H9 (cell line): ENCODE data around the gene NOCT. TPM values are rescaled to one million over a fixed set of nuclear protein-coding genes. Genes with fewer than 3 reads are reported as not detected.

ENCODE experiments used
- DNase-seq: peaks from one replicate; pipeline ENCODE4 v3.0.0-alpha.2; 2017
- H2AFZ ChIP-seq: one replicate; pipeline ENCODE4 v1.6.1; 2013; ENCODE audit warnings: mild to moderate bottlenecking, low read length, control low read depth, moderate library complexity
- H2AK5ac ChIP-seq: 2 replicates; pipeline ENCODE4 v1.6.1; 2013; ENCODE audit warnings: low read length, control low read depth, mixed read lengths; ENCODE audit not compliant: insufficient read length
- H2BK120ac ChIP-seq: one replicate; pipeline ENCODE4 v1.6.1; 2013; ENCODE audit warnings: low read depth, mild to moderate bottlenecking, low read length, control low read depth, inconsistent platforms; ENCODE audit not compliant: poor library complexity, severe bottlenecking
- H2BK12ac ChIP-seq: 2 replicates; pipeline ENCODE4 v1.6.1; 2013; ENCODE audit warnings: low read length, control low read depth, mixed read lengths, low read depth; ENCODE audit not compliant: insufficient read length
- H2BK15ac ChIP-seq: 2 replicates; pipeline ENCODE4 v1.6.1; 2013; ENCODE audit warnings: low read depth, low read length, control low read depth
- H2BK20ac ChIP-seq: one replicate; pipeline ENCODE4 v1.6.1; 2013; ENCODE audit warnings: low read depth, mild to moderate bottlenecking, low read length, control low read depth, inconsistent platforms; ENCODE audit not compliant: poor library complexity, severe bottlenecking
- H2BK5ac ChIP-seq: 2 replicates; pipeline ENCODE4 v1.6.1; 2013; ENCODE audit warnings: low read length, control low read depth, mixed read lengths; ENCODE audit not compliant: insufficient read length
- H3K14ac ChIP-seq: 2 replicates; pipeline ENCODE4 v1.6.1; 2013; ENCODE audit warnings: low read length, control low read depth; ENCODE audit not compliant: insufficient read depth
- H3K18ac ChIP-seq: 2 replicates; pipeline ENCODE4 v1.6.1; 2013; ENCODE audit warnings: low read depth, mild to moderate bottlenecking, mixed read lengths, low read length, control low read depth; ENCODE audit not compliant: insufficient read length
- H3K23ac ChIP-seq: 2 replicates; pipeline ENCODE4 v1.6.1; 2013; ENCODE audit warnings: low read length, control low read depth, mixed read lengths, low read depth; ENCODE audit not compliant: insufficient read length
- H3K23me2 ChIP-seq: 2 replicates; pipeline ENCODE4 v1.6.1; 2013; ENCODE audit warnings: low read depth, mild to moderate bottlenecking, mixed read lengths, low read length, control low read depth; ENCODE audit not compliant: insufficient read length, poor library complexity, severe bottlenecking
- H3K27ac ChIP-seq: 2 replicates; pipeline ENCODE4 v1.5.1; 2013; ENCODE audit warnings: low read length, control low read depth, mixed read lengths, low read depth; ENCODE audit not compliant: insufficient read length
- H3K27me3 ChIP-seq: 2 replicates; pipeline ENCODE4 v1.6.1; 2013; ENCODE audit warnings: low read length, control low read depth, inconsistent platforms; ENCODE audit not compliant: insufficient read depth
- H3K4ac ChIP-seq: 2 replicates; pipeline ENCODE4 v1.6.1; 2013; ENCODE audit warnings: low read depth, mild to moderate bottlenecking, control low read depth, inconsistent platforms, low read length, moderate library complexity
- H3K4me1 ChIP-seq: 2 replicates; pipeline ENCODE4 v1.6.1; 2013; ENCODE audit warnings: low read length, control low read depth, inconsistent platforms; ENCODE audit not compliant: insufficient read depth
- H3K4me2 ChIP-seq: 2 replicates; pipeline ENCODE4 v1.6.1; 2013; ENCODE audit warnings: low read length, control low read depth, mixed read lengths; ENCODE audit not compliant: insufficient read length, insufficient read depth
- H3K56ac ChIP-seq: 2 replicates; pipeline ENCODE4 v1.6.1; 2013; ENCODE audit warnings: low read depth, mild to moderate bottlenecking, mixed read lengths, low read length, control low read depth; ENCODE audit not compliant: insufficient read length
- H3K79me1 ChIP-seq: 2 replicates; pipeline ENCODE4 v1.6.1; 2013; ENCODE audit warnings: low read depth, mild to moderate bottlenecking, moderate library complexity, low read length, control low read depth, inconsistent platforms; ENCODE audit not compliant: insufficient read depth, poor library complexity, severe bottlenecking
- H3K79me2 ChIP-seq: 2 replicates; pipeline ENCODE4 v1.6.1; 2013; ENCODE audit warnings: low read length, control low read depth, inconsistent platforms; ENCODE audit not compliant: insufficient read depth
- H3K9ac ChIP-seq: 2 replicates; pipeline ENCODE4 v1.6.1; 2013; ENCODE audit warnings: low read length, control low read depth, mixed read lengths; ENCODE audit not compliant: insufficient read length; ENCODE audit errors: extremely low read depth
- H3K9me3 ChIP-seq: one replicate; pipeline ENCODE4 v1.6.1; 2013; ENCODE audit warnings: low read depth, low read length, inconsistent platforms; ENCODE audit not compliant: control insufficient read depth
- H3T11ph ChIP-seq: one replicate; pipeline ENCODE4 v1.6.1; 2013; ENCODE audit warnings: mild to moderate bottlenecking, low read length, control low read depth, inconsistent platforms
- H4K20me1 ChIP-seq: one replicate; pipeline ENCODE4 v1.6.1; 2013; ENCODE audit not compliant: control insufficient read depth, insufficient read length, insufficient read depth
- H4K5ac ChIP-seq: 2 replicates; pipeline ENCODE4 v1.6.1; 2013; ENCODE audit warnings: low read depth, mild to moderate bottlenecking, mixed read lengths, low read length, control low read depth; ENCODE audit not compliant: insufficient read length
- H4K8ac ChIP-seq: replicated peaks from 2 replicates; pipeline ENCODE4 v1.6.1; 2013; ENCODE audit warnings: low read length, control low read depth, mixed read lengths, low read depth; ENCODE audit not compliant: insufficient read length
- H4K91ac ChIP-seq: 2 replicates; pipeline ENCODE4 v1.6.1; 2013; ENCODE audit warnings: low read depth, mild to moderate bottlenecking, moderate library complexity, mixed read lengths, low read length, control low read depth; ENCODE audit not compliant: insufficient read length
- H3K27ac Mint-ChIP-seq, 3 experiments: 2 replicates in 2 of 3; 3 replicates in 1 of 3; pipeline ENCODE4 v1.8.0; 2020 to 2021; ENCODE audit warnings: mixed read lengths in 3 of 3, mild to moderate bottlenecking in 1 of 3, moderate library complexity in 1 of 3
- H3K27me3 Mint-ChIP-seq: 2 replicates; pipeline ENCODE4 v1.8.0; 2021; ENCODE audit warnings: low read depth, mild to moderate bottlenecking, moderate library complexity, mixed read lengths
- H3K36me3 Mint-ChIP-seq, 3 experiments: 2 replicates in 2 of 3; 3 replicates in 1 of 3; pipeline ENCODE4 v1.8.0; 2020 to 2021; ENCODE audit warnings: low read depth in 3 of 3, mixed read lengths in 3 of 3; ENCODE audit not compliant: insufficient read depth in 1 of 3
- H3K4me1 Mint-ChIP-seq, 2 experiments: 2 replicates each; pipeline ENCODE4 v1.8.0; 2020; ENCODE audit warnings: mixed read lengths in 2 of 2
- H3K4me3 Mint-ChIP-seq, 2 experiments: 2 replicates in 1 of 2; 3 replicates in 1 of 2; pipeline ENCODE4 v1.8.0; 2020 to 2021; ENCODE audit warnings: mild to moderate bottlenecking in 2 of 2, mixed read lengths in 2 of 2, moderate library complexity in 1 of 2
- H3K9me3 Mint-ChIP-seq, 2 experiments: 2 replicates in 1 of 2; 3 replicates in 1 of 2; pipeline ENCODE4 v1.8.0; 2020; ENCODE audit warnings: mild to moderate bottlenecking in 2 of 2, mixed read lengths in 2 of 2, moderate library complexity in 1 of 2
- CTCF ChIP-seq: fragments of 200-600 bp; sonication (generic); conservative IDR thresholded peaks from 3 replicates; pipeline ENCODE4 v1.8.0; 2021; ENCODE audit warnings: antibody characterized with exemption, mild to moderate bottlenecking
- WGBS: extraction: QIAGEN DNeasy Blood & Tissue Kit; methylation state at CpG from one replicate; pipeline ENCODE4 v1.1.7; 2013; ENCODE audit warnings: missing lambda C conversion rate, low lambda C conversion rate, mixed read lengths; ENCODE audit not compliant: insufficient read length; ENCODE audit errors: extremely low coverage; 5-methylcytosine and 5-hydroxymethylcytosine counted together
- total RNA-seq: library from RNA; stranded (reverse); gene quantifications from 2 replicates; pipeline ENCODE4 v1.2.1, GENCODE V29; 2021

NOCT gene
- total RNA-seq, 1 experiment from 2014 or later = 37.3 TPM

GRCh38 chr4:138978028-138978585 lies 37.5 kb upstream of the NOCT start:
- Mint-ChIP-seq H3K27me3 (no peaks in the 10 kb centered on the region), H3K27ac (peak overlapping the region in 2 of 3 experiments; percentile 30 to 61; a peak in 3 of 7 replicates), H3K4me1 (peaks cover 47 to 65% of the 10 kb centered on the region in 2 experiments), H3K4me3 (0 out of 5 replicates have a peak overlapping the region, but pooled peaks of 1 of the 2 experiments have one; percentile 17), H3K36me3 (no peaks in the 10 kb centered on the region; a peak in 1 of 7 replicates), H3K9me3 (no peaks in the 10 kb centered on the region)
- no peak overlapping the region for H3K27ac ChIP-seq
- no peak overlapping the region for H4K91ac ChIP-seq
- H3K79me1 ChIP-seq = no peaks in the 10 kb centered on the region
- no peaks in the 10 kb centered on the region for H3K9me3 ChIP-seq
- H2BK20ac ChIP-seq = no peak overlapping the region
- no peak overlapping the region for H3K4ac ChIP-seq
- peaks cover 4% of the 10 kb centered on the region; the same call in 1 of the 2 replicates for H3K4me1 ChIP-seq
- no peaks in the 10 kb centered on the region for H3K27me3 ChIP-seq
- peak; percentile 46 for DNase-seq
- H4K8ac ChIP-seq = no peak overlapping the region
- no peak overlapping the region for H2AFZ ChIP-seq
- H3K18ac ChIP-seq = no peak overlapping the region
- H2BK5ac ChIP-seq = no peak overlapping the region
- no peak overlapping the region for H3K9ac ChIP-seq
- no peak overlapping the region for H3K4me2 ChIP-seq
- no peak overlapping the region for H3K14ac ChIP-seq
- H3K23me2 ChIP-seq = no peaks in the 10 kb centered on the region
- H3K56ac ChIP-seq = no peak overlapping the region
- no peaks in the 10 kb centered on the region for H4K20me1 ChIP-seq
- H3K79me2 ChIP-seq = no peaks in the 10 kb centered on the region
- H2BK12ac ChIP-seq = no peak overlapping the region
- no peak overlapping the region for H4K5ac ChIP-seq
- no peak overlapping the region for H2BK120ac ChIP-seq
- no peak overlapping the region for H3K23ac ChIP-seq
- no peak overlapping the region for H2BK15ac ChIP-seq
- no peak for TF ChIP-seq CTCF
- H2AK5ac ChIP-seq = no peak overlapping the region
- no CpG with 5 or more reads among the region's 5 CpGs for WGBS
- no peak overlapping the region for H3T11ph ChIP-seq
